Muscle of leg (tissue), 9 donors: ENCODE data around the gene TUBGCP4. TPM values are rescaled to one million over a fixed set of nuclear protein-coding genes. Genes with fewer than 3 reads are reported as not detected.

Experiments used
- polyA plus RNA-seq, 8 donors: library from polyadenylated mRNA; unstranded; fragments of 120-200 nt; gene quantifications; one replicate each; pipeline versions ENCODE4 v1.2.1 to v1.2.3, GENCODE V29; 2013; ENCODE audit warnings: inconsistent platforms in 1 of 8, low replicate concordance in 1 of 8; ENCODE audit not compliant: insufficient read length in 8 of 8, insufficient read depth in 1 of 8
- total RNA-seq: library from RNA; stranded (reverse); fragments of 120-200 nt; gene quantifications from one replicate; pipeline ENCODE4 v1.2.4, GENCODE V29; 2013

The TUBGCP4 gene
- total and polyA plus RNA-seq, 9 donors: 7.0 to 14.4 (median 11.0) TPM

Other genes with a start within 250 kb of the TUBGCP4 start
- gene TMEM62, start 237.5 kb upstream of the TUBGCP4 start, total RNA-seq: 11.5 TPM
- gene TMEM62, start 237.5 kb upstream of the TUBGCP4 start, polyA plus RNA-seq: 10 to 100 TPM in 1 of 8 donors, 1 to 10 TPM in 7; 4.8 to 12.1 (median 7.6) TPM
- gene CCNDBP1, start 185.7 kb upstream of the TUBGCP4 start, total RNA-seq: 41.8 TPM
- 10 to 100 TPM; 35.0 to 40.3 (median 37.2) TPM for gene CCNDBP1, start 185.7 kb upstream of the TUBGCP4 start, polyA plus RNA-seq
- gene EPB42, start 150.1 kb upstream of the TUBGCP4 start, total RNA-seq: 2.1 TPM
- gene EPB42, start 150.1 kb upstream of the TUBGCP4 start, polyA plus RNA-seq: 1 to 10 TPM; 1.3 to 6.1 (median 3.4) TPM
- gene TGM5, start 104.2 kb upstream of the TUBGCP4 start, total RNA-seq: 0.13 TPM
- gene TGM5, start 104.2 kb upstream of the TUBGCP4 start, polyA plus RNA-seq: under 1 TPM in 6 of 8 donors, not detected in 2; 0.05 to 0.12 (median 0.09) TPM
- gene TGM7, start 68.8 kb upstream of the TUBGCP4 start, total RNA-seq: not detected
- not detected for gene TGM7, start 68.8 kb upstream of the TUBGCP4 start, polyA plus RNA-seq
- gene LCMT2, start 40.5 kb upstream of the TUBGCP4 start, total RNA-seq: 7.5 TPM
- 1 to 10 TPM; 5.8 to 9.0 (median 7.1) TPM for gene LCMT2, start 40.5 kb upstream of the TUBGCP4 start, polyA plus RNA-seq
- 18.8 TPM for gene ZSCAN29, start 58 bp upstream of the TUBGCP4 start, total RNA-seq
- gene ZSCAN29, start 58 bp upstream of the TUBGCP4 start, polyA plus RNA-seq: 10 to 100 TPM; 10.4 to 18.7 (median 14.5) TPM
- gene TP53BP1, start 122.1 kb downstream of the TUBGCP4 start, total RNA-seq: 48.8 TPM
- 10 to 100 TPM; 33.9 to 49.9 (median 45.9) TPM for gene TP53BP1, start 122.1 kb downstream of the TUBGCP4 start, polyA plus RNA-seq
- gene MAP1A, start 146.5 kb downstream of the TUBGCP4 start, total RNA-seq: 22.9 TPM
- 10 to 100 TPM; 23.8 to 56.2 (median 43.6) TPM for gene MAP1A, start 146.5 kb downstream of the TUBGCP4 start, polyA plus RNA-seq
- gene PPIP5K1, start 219.1 kb downstream of the TUBGCP4 start, total RNA-seq: 6.1 TPM
- gene PPIP5K1, start 219.1 kb downstream of the TUBGCP4 start, polyA plus RNA-seq: 1 to 10 TPM; 5.9 to 9.9 (median 7.0) TPM
- gene CKMT1B, start 222.9 kb downstream of the TUBGCP4 start, total RNA-seq: not detected
- gene CKMT1B, start 222.9 kb downstream of the TUBGCP4 start, polyA plus RNA-seq: 1 to 10 TPM in 1 of 8 donors, under 1 TPM in 1, not detected in 6; 0.34 to 1.4 TPM
- gene STRC, start 247.7 kb downstream of the TUBGCP4 start, total RNA-seq: 0.09 TPM
- 1 to 10 TPM in 1 of 8 donors, under 1 TPM in 7; 0.09 to 1.6 (median 0.38) TPM for gene STRC, start 247.7 kb downstream of the TUBGCP4 start, polyA plus RNA-seq